Measurements from ENCODE around the gene TRAF3.

The TRAF3 gene

GRCh38 chr14:102920998-102921304 is 143.7 kb downstream of the TRAF3 start:
- Histone ChIP-seq H3K9ac (ENCODE audit: insufficient read length, low read depth) (no peak overlapping the region), H3K27me3 (ENCODE audit: insufficient read depth, insufficient read length) (no peaks in the 10 kb centered on the region), H3K4me1 (ENCODE audit: insufficient read depth, insufficient read length) (peaks cover 13% of the 10 kb centered on the region), H3K4me3 (ENCODE audit: insufficient read length, low read depth) (no peak overlapping the region), H3K9me3 (ENCODE audit: insufficient read depth, low read length) (no peaks in the 10 kb centered on the region), H3K36me3 (ENCODE audit: insufficient read depth, insufficient read length, low read length) (no peaks in the 10 kb centered on the region)
- no peak for DNase-seq (ENCODE audit: low read depth, low spot score)
- TF ChIP-seq YY1 (IDR thresholded peaks at IDR 0.05; ENCODE audit: insufficient read depth, insufficient read length) (no peak), ZNF274 (IDR thresholded peaks at IDR 0.05; ENCODE audit: low read depth, low read length) (no peak), SUZ12 (IDR thresholded peaks at IDR 0.05; ENCODE audit: extremely low read depth, insufficient read depth, insufficient read length) (no peak)

GRCh38 chr14:102922490-102923200 is 145.4 kb downstream of the TRAF3 start, which contains the start of gene AMN:
Gene AMN, plus strand, starts transcription at chr14:102922663. Its CDS starts 26 bp downstream, at chr14:102922689.
- no peak for TF ChIP-seq YY1 (IDR thresholded peaks at IDR 0.05; ENCODE audit: insufficient read depth, insufficient read length)
- no peak for TF ChIP-seq SUZ12 (IDR thresholded peaks at IDR 0.05; ENCODE audit: extremely low read depth, insufficient read depth, insufficient read length)
- no peak within 1 kb of the TSS for H3K4me3 ChIP-seq (ENCODE audit: insufficient read length, low read depth)
- no peaks in the 10 kb centered on the region for H3K36me3 ChIP-seq (ENCODE audit: insufficient read depth, insufficient read length, low read length)
- DNase-seq (ENCODE audit: low read depth, low spot score): no peak
- H3K9ac ChIP-seq (ENCODE audit: insufficient read length, low read depth): no peak within 1 kb of the TSS
- H3K4me1 ChIP-seq (ENCODE audit: insufficient read depth, insufficient read length): peaks cover 10% of the 10 kb centered on the region
- H3K9me3 ChIP-seq (ENCODE audit: insufficient read depth, low read length): no peaks in the 10 kb centered on the region
- H3K27me3 ChIP-seq (ENCODE audit: insufficient read depth, insufficient read length): peaks cover 12% of the 10 kb centered on the region

GRCh38 chr14:102923201-102923924 is 146.1 kb downstream of the TRAF3 start:
- Histone ChIP-seq H3K27me3 (ENCODE audit: insufficient read depth, insufficient read length) (peaks cover 13% of the 10 kb centered on the region), H3K9ac (ENCODE audit: insufficient read length, low read depth) (no peak overlapping the region), H3K4me3 (ENCODE audit: insufficient read length, low read depth) (no peak overlapping the region), H3K36me3 (ENCODE audit: insufficient read depth, insufficient read length, low read length) (no peaks in the 10 kb centered on the region), H3K4me1 (ENCODE audit: insufficient read depth, insufficient read length) (peaks cover 8% of the 10 kb centered on the region), H3K9me3 (ENCODE audit: insufficient read depth, low read length) (no peaks in the 10 kb centered on the region)
- no peak for TF ChIP-seq SUZ12 (IDR thresholded peaks at IDR 0.05; ENCODE audit: extremely low read depth, insufficient read depth, insufficient read length)
- TF ChIP-seq ZNF274 (IDR thresholded peaks at IDR 0.05; ENCODE audit: low read depth, low read length): no peak
- TF ChIP-seq YY1 (IDR thresholded peaks at IDR 0.05; ENCODE audit: insufficient read depth, insufficient read length): no peak
- no peak for DNase-seq (ENCODE audit: low read depth, low spot score)

- DNase-seq (ENCODE audit: low read depth, low spot score): no peak
- Histone ChIP-seq H3K9me3 (ENCODE audit: insufficient read depth, low read length) (no peaks in the 10 kb centered on the region), H3K9ac (ENCODE audit: insufficient read length, low read depth) (no peak overlapping the region), H3K27me3 (ENCODE audit: insufficient read depth, insufficient read length) (peaks cover 18% of the 10 kb centered on the region), H3K4me1 (ENCODE audit: insufficient read depth, insufficient read length) (peaks cover 8% of the 10 kb centered on the region), H3K4me3 (ENCODE audit: insufficient read length, low read depth) (no peak overlapping the region), H3K36me3 (ENCODE audit: insufficient read depth, insufficient read length, low read length) (no peaks in the 10 kb centered on the region)
- no peak for TF ChIP-seq ZNF274 (IDR thresholded peaks at IDR 0.05; ENCODE audit: low read depth, low read length)
- no peak for TF ChIP-seq YY1 (IDR thresholded peaks at IDR 0.05; ENCODE audit: insufficient read depth, insufficient read length)
- no peak for TF ChIP-seq SUZ12 (IDR thresholded peaks at IDR 0.05; ENCODE audit: extremely low read depth, insufficient read depth, insufficient read length)
Observed at GRCh38 chr14:102923925-102924486, 146.8 kb downstream of the TRAF3 start.

- peaks cover 27% of the 10 kb centered on the region for H3K27me3 ChIP-seq (ENCODE audit: insufficient read depth, insufficient read length)
- no peak for TF ChIP-seq SUZ12 (IDR thresholded peaks at IDR 0.05; ENCODE audit: extremely low read depth, insufficient read depth, insufficient read length)
- peaks cover 10% of the 10 kb centered on the region for H3K4me1 ChIP-seq (ENCODE audit: insufficient read depth, insufficient read length)
- H3K36me3 ChIP-seq (ENCODE audit: insufficient read depth, insufficient read length, low read length): no peaks in the 10 kb centered on the region
- H3K9me3 ChIP-seq (ENCODE audit: insufficient read depth, low read length): no peaks in the 10 kb centered on the region
- no peak overlapping the region for H3K4me3 ChIP-seq (ENCODE audit: insufficient read length, low read depth)
- DNase-seq (ENCODE audit: low read depth, low spot score): no peak
- H3K9ac ChIP-seq (ENCODE audit: insufficient read length, low read depth): no peak overlapping the region
Observed at GRCh38 chr14:102924632-102925588, 147.7 kb downstream of the TRAF3 start.

GRCh38 chr14:102925646-102926045 is 148.4 kb downstream of the TRAF3 start:
- no peak overlapping the region for H3K9ac ChIP-seq (ENCODE audit: insufficient read length, low read depth)
- DNase-seq (ENCODE audit: low read depth, low spot score): no peak
- no peak for TF ChIP-seq ZNF274 (IDR thresholded peaks at IDR 0.05; ENCODE audit: low read depth, low read length)
- TF ChIP-seq YY1 (IDR thresholded peaks at IDR 0.05; ENCODE audit: insufficient read depth, insufficient read length): no peak
- TF ChIP-seq SUZ12 (IDR thresholded peaks at IDR 0.05; ENCODE audit: extremely low read depth, insufficient read depth, insufficient read length): no peak
- H3K27me3 ChIP-seq (ENCODE audit: insufficient read depth, insufficient read length): peaks cover 32% of the 10 kb centered on the region
- peaks cover 10% of the 10 kb centered on the region for H3K4me1 ChIP-seq (ENCODE audit: insufficient read depth, insufficient read length)
- no peak overlapping the region for H3K4me3 ChIP-seq (ENCODE audit: insufficient read length, low read depth)
- H3K9me3 ChIP-seq (ENCODE audit: insufficient read depth, low read length): no peaks in the 10 kb centered on the region
- no peaks in the 10 kb centered on the region for H3K36me3 ChIP-seq (ENCODE audit: insufficient read depth, insufficient read length, low read length)

Data from NT2/D1 (cell line).